GM12874 (cell line): ENCODE results near the gene PRR5.

Source experiments
- CTCF ChIP-seq: IDR thresholded peaks from 2 replicates; pipeline ENCODE4 v1.5.1; 2011; ENCODE audit warnings: low read depth, mild to moderate bottlenecking, control low read depth, low read length, moderate library complexity; ENCODE audit not compliant: insufficient read depth

The PRR5 gene

GRCh38 chr22:44754998-44755397, 53.0 kb downstream of the PRR5 start:
- no peak for TF ChIP-seq CTCF

- TF ChIP-seq CTCF: no peak
Measured at GRCh38 chr22:44755417-44755816, 53.4 kb downstream of the PRR5 start.

GRCh38 chr22:44755956-44756361, 54.0 kb downstream of the PRR5 start:
- no peak for TF ChIP-seq CTCF

- TF ChIP-seq CTCF: no peak
Measured at GRCh38 chr22:44758344-44758973, 56.5 kb downstream of the PRR5 start.

GRCh38 chr22:44759001-44759400, 57.0 kb downstream of the PRR5 start:
- TF ChIP-seq CTCF: no peak

GRCh38 chr22:44759430-44760310, 57.7 kb downstream of the PRR5 start:
- TF ChIP-seq CTCF: no peak

- no peak for TF ChIP-seq CTCF
Measured at GRCh38 chr22:44760476-44760875, 58.5 kb downstream of the PRR5 start.
